ENCODE results near the gene SMARCA5. TPM values are rescaled to one million over a fixed set of nuclear protein-coding genes. Genes with fewer than 3 reads are reported as not detected.

SMARCA5 gene
- total RNA-seq, 1 donor from 2014 or later: 36.0 TPM

DNA sequence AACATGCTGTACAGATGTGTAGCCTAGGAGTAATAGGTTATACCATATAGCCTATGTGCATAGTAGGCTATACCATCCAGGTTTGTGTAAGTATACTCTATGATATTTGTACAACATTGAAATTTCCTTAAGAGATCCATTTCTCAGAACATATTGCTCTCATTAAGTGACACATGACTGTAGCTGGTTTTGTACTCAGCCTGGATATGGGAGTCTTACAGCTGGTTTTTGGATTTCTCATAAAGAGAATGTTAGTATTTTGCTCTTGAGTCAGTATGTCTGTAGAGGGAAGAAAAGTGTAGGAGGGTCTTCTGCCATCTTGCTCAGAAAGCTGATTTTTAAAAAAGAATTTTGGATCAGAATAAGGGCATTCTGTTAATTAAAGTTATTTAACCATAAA is 85.3 kb downstream of the SMARCA5 start:
- intact Hi-C loops (cut with micrococcal nuclease): no loop called here
- H3K4me3 ChIP-seq: no peak overlapping the region
- TF ChIP-seq, protein P1, sequence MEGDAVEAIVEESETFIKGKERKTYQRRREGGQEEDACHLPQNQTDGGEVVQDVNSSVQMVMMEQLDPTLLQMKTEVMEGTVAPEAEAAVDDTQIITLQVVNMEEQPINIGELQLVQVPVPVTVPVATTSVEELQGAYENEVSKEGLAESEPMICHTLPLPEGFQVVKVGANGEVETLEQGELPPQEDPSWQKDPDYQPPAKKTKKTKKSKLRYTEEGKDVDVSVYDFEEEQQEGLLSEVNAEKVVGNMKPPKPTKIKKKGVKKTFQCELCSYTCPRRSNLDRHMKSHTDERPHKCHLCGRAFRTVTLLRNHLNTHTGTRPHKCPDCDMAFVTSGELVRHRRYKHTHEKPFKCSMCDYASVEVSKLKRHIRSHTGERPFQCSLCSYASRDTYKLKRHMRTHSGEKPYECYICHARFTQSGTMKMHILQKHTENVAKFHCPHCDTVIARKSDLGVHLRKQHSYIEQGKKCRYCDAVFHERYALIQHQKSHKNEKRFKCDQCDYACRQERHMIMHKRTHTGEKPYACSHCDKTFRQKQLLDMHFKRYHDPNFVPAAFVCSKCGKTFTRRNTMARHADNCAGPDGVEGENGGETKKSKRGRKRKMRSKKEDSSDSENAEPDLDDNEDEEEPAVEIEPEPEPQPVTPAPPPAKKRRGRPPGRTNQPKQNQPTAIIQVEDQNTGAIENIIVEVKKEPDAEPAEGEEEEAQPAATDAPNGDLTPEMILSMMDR (IDR thresholded peaks at IDR 0.05; ENCODE audit: borderline replicate concordance): no peak
- H3K36me3 ChIP-seq: no peaks in the 10 kb centered on the region
- H3K4me1 ChIP-seq: no peaks in the 10 kb centered on the region
- no peak for DNase-seq
- H3K27ac ChIP-seq (replicated peaks): no peak overlapping the region
- H3K27me3 ChIP-seq (ENCODE audit: low read depth): no peaks in the 10 kb centered on the region
- H3K9me3 ChIP-seq (replicated peaks): no peaks in the 10 kb centered on the region

DNA sequence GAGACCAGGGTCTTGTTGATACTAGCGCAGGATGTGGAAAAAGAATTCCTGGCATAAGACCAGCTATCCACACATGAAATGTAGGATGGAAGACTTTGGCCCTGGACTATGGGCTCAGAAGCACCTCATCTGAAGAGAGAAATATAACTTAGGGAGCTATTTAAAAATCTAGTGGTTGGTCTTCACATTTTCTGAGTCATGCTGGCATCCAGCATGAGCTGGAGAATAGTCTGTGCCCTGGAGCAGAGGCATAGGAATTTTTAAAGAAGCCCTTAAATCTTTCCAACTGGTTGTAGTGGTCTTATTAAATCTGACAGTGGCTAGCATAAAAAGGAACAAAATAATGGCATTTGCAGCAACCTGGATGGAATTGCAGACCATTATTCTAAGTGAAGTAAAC is 86.3 kb downstream of the SMARCA5 start:
- Histone ChIP-seq H3K27ac (replicated peaks) (no peak overlapping the region), H3K9me3 (replicated peaks) (no peaks in the 10 kb centered on the region), H3K36me3 (no peaks in the 10 kb centered on the region), H3K4me1 (no peaks in the 10 kb centered on the region), H3K27me3 (ENCODE audit: low read depth) (no peaks in the 10 kb centered on the region), H3K4me3 (no peak overlapping the region)
- DNase-seq: no peak
- TF ChIP-seq, protein P1 (IDR thresholded peaks at IDR 0.05; ENCODE audit: borderline replicate concordance): no peak
- intact Hi-C loops (cut with micrococcal nuclease): no loop called here

DNA sequence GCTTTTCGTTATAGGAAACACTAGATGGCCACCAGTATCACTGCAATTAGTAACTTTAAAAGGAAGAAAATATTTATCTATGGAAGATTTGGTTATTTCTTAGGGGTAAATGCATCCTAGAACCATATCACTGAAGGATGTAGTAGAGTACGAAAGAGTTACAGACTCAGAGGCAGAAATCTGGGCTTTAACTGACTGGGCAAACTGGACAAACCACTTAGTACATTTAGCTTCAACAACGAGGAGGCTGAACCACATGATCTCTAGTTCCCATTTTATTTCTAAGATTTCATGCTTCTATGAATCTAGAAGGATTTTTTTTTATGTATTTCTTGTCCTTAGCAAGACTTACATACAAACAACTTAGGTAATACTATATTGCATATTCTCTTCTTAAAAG is 93.0 kb downstream of the SMARCA5 start:
- Histone ChIP-seq H3K27ac (replicated peaks) (no peak overlapping the region), H3K4me3 (no peak overlapping the region), H3K36me3 (no peaks in the 10 kb centered on the region), H3K9me3 (replicated peaks) (peaks cover 17% of the 10 kb centered on the region), H3K27me3 (ENCODE audit: low read depth) (no peaks in the 10 kb centered on the region), H3K4me1 (no peaks in the 10 kb centered on the region)
- TF ChIP-seq, protein P1 (IDR thresholded peaks at IDR 0.05; ENCODE audit: borderline replicate concordance): no peak
- intact Hi-C loops (cut with micrococcal nuclease): no loop called here
- DNase-seq: no peak

Other genes with a start within 250 kb of the SMARCA5 start
- gene GAB1, start 176.8 kb upstream of the SMARCA5 start, total RNA-seq: 87.1 TPM
- not detected for gene FREM3, start 187.0 kb downstream of the SMARCA5 start, total RNA-seq